Measurements from ENCODE around the gene CPZ.

- TF ChIP-seq, protein P1, sequence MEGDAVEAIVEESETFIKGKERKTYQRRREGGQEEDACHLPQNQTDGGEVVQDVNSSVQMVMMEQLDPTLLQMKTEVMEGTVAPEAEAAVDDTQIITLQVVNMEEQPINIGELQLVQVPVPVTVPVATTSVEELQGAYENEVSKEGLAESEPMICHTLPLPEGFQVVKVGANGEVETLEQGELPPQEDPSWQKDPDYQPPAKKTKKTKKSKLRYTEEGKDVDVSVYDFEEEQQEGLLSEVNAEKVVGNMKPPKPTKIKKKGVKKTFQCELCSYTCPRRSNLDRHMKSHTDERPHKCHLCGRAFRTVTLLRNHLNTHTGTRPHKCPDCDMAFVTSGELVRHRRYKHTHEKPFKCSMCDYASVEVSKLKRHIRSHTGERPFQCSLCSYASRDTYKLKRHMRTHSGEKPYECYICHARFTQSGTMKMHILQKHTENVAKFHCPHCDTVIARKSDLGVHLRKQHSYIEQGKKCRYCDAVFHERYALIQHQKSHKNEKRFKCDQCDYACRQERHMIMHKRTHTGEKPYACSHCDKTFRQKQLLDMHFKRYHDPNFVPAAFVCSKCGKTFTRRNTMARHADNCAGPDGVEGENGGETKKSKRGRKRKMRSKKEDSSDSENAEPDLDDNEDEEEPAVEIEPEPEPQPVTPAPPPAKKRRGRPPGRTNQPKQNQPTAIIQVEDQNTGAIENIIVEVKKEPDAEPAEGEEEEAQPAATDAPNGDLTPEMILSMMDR (IDR thresholded peaks at IDR 0.05), result no peak
- TF ChIP-seq POLR2A (IDR thresholded peaks at IDR 0.05) (no peak), EP300 (IDR thresholded peaks at IDR 0.05) (no peak)
These were observed 60.9 kb downstream of the CPZ start for GRCh38 chr4:8653326-8654000.

Measured in suprapubic skin (tissue), 3 donors.